ENCODE results near the gene LMF2. TPM values are rescaled to one million over a fixed set of nuclear protein-coding genes. Genes with fewer than 3 reads are reported as not detected.

LMF2 gene
- total RNA-seq, 4 donors from 2014 or later = 19.7 to 61.3 (median 32.0) TPM

GRCh38 chr22:50502628-50503474, 4.7 kb downstream of the LMF2 start:
- H3K4me1 ChIP-seq = peaks cover 3 to 13% of the 10 kb centered on the region in 2 donors
- DNase-seq = no peak
- no peaks in the 10 kb centered on the region for H3K9me3 ChIP-seq
- TF ChIP-seq POLR2A (IDR thresholded peaks at IDR 0.05) = no peak
- TF ChIP-seq CTCF (IDR thresholded peaks at IDR 0.05) = no peak
- H3K4me3 ChIP-seq = no peak overlapping the region
- H3K27ac ChIP-seq = no peak overlapping the region
- no peaks in the 10 kb centered on the region for H3K36me3 ChIP-seq
- H3K27me3 ChIP-seq = no peaks in the 10 kb centered on the region
- intact Hi-C loops (cut with DNase I; ENCODE audit: low total_unique reads) = loop anchor here (10.0 kb wide), 1 partner anchor 228 kb away; the partner anchor contains the start of gene MAPK11

- H3K27me3 ChIP-seq = no peaks in the 10 kb centered on the region
- H3K4me1 ChIP-seq = peaks cover 3 to 13% of the 10 kb centered on the region in 2 donors
- intact Hi-C loops (cut with DNase I; ENCODE audit: low total_unique reads) = loop anchor here (10.0 kb wide), 1 partner anchor 227 kb away; the partner anchor contains the start of gene MAPK11
- no peak overlapping the region for H3K4me3 ChIP-seq
- no peaks in the 10 kb centered on the region for H3K9me3 ChIP-seq
- H3K27ac ChIP-seq = no peak overlapping the region
- TF ChIP-seq POLR2A (IDR thresholded peaks at IDR 0.05) = no peak
- no peak for TF ChIP-seq CTCF (IDR thresholded peaks at IDR 0.05)
- H3K36me3 ChIP-seq = no peaks in the 10 kb centered on the region
- DNase-seq = no peak
Observed at GRCh38 chr22:50502096-50502495, 5.4 kb downstream of the LMF2 start.

GRCh38 chr22:50500452-50500851, 7.0 kb downstream of the LMF2 start:
- no peaks in the 10 kb centered on the region for H3K9me3 ChIP-seq
- H3K4me1 ChIP-seq = no peaks in the 10 kb centered on the region
- H3K4me3 ChIP-seq = no peak overlapping the region
- no peak for DNase-seq
- TF ChIP-seq CTCF (IDR thresholded peaks at IDR 0.05) (no peak), POLR2A (IDR thresholded peaks at IDR 0.05) (no peak)
- no peaks in the 10 kb centered on the region for H3K27me3 ChIP-seq
- no peaks in the 10 kb centered on the region for H3K36me3 ChIP-seq
- intact Hi-C loops (cut with DNase I; ENCODE audit: low total_unique reads) = loop anchor here (10.0 kb wide), 1 partner anchor 226 kb away; the partner anchor contains the start of gene MAPK11
- H3K27ac ChIP-seq = no peak overlapping the region

- H3K36me3 ChIP-seq = no peaks in the 10 kb centered on the region
- H3K9me3 ChIP-seq = no peaks in the 10 kb centered on the region
- no peak overlapping the region for H3K27ac ChIP-seq
- H3K27me3 ChIP-seq = no peaks in the 10 kb centered on the region
- H3K4me1 ChIP-seq = no peaks in the 10 kb centered on the region
- no peak overlapping the region for H3K4me3 ChIP-seq
- intact Hi-C loops (cut with DNase I; ENCODE audit: low total_unique reads) = no loop called here
- DNase-seq = no peak
- TF ChIP-seq CTCF (IDR thresholded peaks at IDR 0.05) (peak; percentile 24 to 50 (median 34)), POLR2A (IDR thresholded peaks at IDR 0.05) (no peak)
Observed at GRCh38 chr22:50498322-50498890, 9.1 kb downstream of the LMF2 start.

- H3K4me3 ChIP-seq = no peak overlapping the region
- no peak for TF ChIP-seq POLR2A (IDR thresholded peaks at IDR 0.05)
- TF ChIP-seq CTCF (IDR thresholded peaks at IDR 0.05) = no peak
- intact Hi-C loops (cut with DNase I; ENCODE audit: low total_unique reads) = no loop called here
- H3K4me1 ChIP-seq = no peaks in the 10 kb centered on the region
- H3K27me3 ChIP-seq = no peaks in the 10 kb centered on the region
- H3K27ac ChIP-seq = no peak overlapping the region
- H3K36me3 ChIP-seq = no peaks in the 10 kb centered on the region
- H3K9me3 ChIP-seq = no peaks in the 10 kb centered on the region
- DNase-seq = no peak
Observed at GRCh38 chr22:50497093-50497492, 10.4 kb downstream of the LMF2 start.

Measured in uterus (tissue), 4 donors.